Measurements from ENCODE around the gene CFAP65. TPM values are rescaled to one million over a fixed set of nuclear protein-coding genes. Genes with fewer than 3 reads are reported as not detected.

The CFAP65 gene
- total RNA-seq, 2 donors from 2014 or later = not detected

- H3K36me3 ChIP-seq (replicated peaks in 1 of 2; ENCODE audit: insufficient read depth in 1 of 2, low read depth in 2 of 2) = no peaks in the 10 kb centered on the region
- DNase-seq (peak; percentile 86 to 92 (median 88)), ATAC-seq (peak; percentile 90)
- H3K4me1 ChIP-seq = peaks cover 45% of the 10 kb centered on the region
- WGBS, 2 donors = 3 to 5% methylated on average over 18 to 40 of the region's 42 CpGs
- no peak overlapping the region for H3K4me3 ChIP-seq
- intact Hi-C loops (cut with DNase I) = loop anchor here (5.0 kb wide), 3 partner anchors 59 to 244 kb away; no protein-coding TSS in a partner anchor
- no peak overlapping the region for H3K27ac ChIP-seq
- TF ChIP-seq POLR2A (IDR thresholded peaks at IDR 0.05) = no peak
- TF ChIP-seq, protein P1, sequence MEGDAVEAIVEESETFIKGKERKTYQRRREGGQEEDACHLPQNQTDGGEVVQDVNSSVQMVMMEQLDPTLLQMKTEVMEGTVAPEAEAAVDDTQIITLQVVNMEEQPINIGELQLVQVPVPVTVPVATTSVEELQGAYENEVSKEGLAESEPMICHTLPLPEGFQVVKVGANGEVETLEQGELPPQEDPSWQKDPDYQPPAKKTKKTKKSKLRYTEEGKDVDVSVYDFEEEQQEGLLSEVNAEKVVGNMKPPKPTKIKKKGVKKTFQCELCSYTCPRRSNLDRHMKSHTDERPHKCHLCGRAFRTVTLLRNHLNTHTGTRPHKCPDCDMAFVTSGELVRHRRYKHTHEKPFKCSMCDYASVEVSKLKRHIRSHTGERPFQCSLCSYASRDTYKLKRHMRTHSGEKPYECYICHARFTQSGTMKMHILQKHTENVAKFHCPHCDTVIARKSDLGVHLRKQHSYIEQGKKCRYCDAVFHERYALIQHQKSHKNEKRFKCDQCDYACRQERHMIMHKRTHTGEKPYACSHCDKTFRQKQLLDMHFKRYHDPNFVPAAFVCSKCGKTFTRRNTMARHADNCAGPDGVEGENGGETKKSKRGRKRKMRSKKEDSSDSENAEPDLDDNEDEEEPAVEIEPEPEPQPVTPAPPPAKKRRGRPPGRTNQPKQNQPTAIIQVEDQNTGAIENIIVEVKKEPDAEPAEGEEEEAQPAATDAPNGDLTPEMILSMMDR (IDR thresholded peaks at IDR 0.05) = no peak
- no peaks in the 10 kb centered on the region for H3K9me3 ChIP-seq
- H3K27me3 ChIP-seq = peaks cover 5 to 28% of the 10 kb centered on the region in 2 donors
These were observed 17.4 kb upstream of the CFAP65 start for GRCh38 chr2:219058541-219059374.

GRCh38 chr2:219057709-219058540 lies 16.6 kb upstream of the CFAP65 start:
- DNase-seq = peak; percentile 81 to 85 (median 84)
- Histone ChIP-seq H3K27me3 (peaks cover 5 to 23% of the 10 kb centered on the region in 2 donors), H3K4me3 (no peak overlapping the region), H3K4me1 (peaks cover 45% of the 10 kb centered on the region), H3K27ac (no peak overlapping the region), H3K9me3 (no peaks in the 10 kb centered on the region), H3K36me3 (replicated peaks in 1 of 2; ENCODE audit: insufficient read depth in 1 of 2, low read depth in 2 of 2) (no peaks in the 10 kb centered on the region)
- ATAC-seq = peak; percentile 85
- TF ChIP-seq POLR2A (IDR thresholded peaks at IDR 0.05) = no peak
- TF ChIP-seq, protein P1 (IDR thresholded peaks at IDR 0.05) = peak; percentile 92 to 98 (median 96)
- 7% methylated on average over 51 of the region's 52 CpGs; no CpG with 5 or more reads in 1 of the 2 donors for WGBS, 2 donors
- intact Hi-C loops (cut with DNase I) = loop anchor here (5.0 kb wide), 3 partner anchors 59 to 244 kb away; no protein-coding TSS in a partner anchor

DNA sequence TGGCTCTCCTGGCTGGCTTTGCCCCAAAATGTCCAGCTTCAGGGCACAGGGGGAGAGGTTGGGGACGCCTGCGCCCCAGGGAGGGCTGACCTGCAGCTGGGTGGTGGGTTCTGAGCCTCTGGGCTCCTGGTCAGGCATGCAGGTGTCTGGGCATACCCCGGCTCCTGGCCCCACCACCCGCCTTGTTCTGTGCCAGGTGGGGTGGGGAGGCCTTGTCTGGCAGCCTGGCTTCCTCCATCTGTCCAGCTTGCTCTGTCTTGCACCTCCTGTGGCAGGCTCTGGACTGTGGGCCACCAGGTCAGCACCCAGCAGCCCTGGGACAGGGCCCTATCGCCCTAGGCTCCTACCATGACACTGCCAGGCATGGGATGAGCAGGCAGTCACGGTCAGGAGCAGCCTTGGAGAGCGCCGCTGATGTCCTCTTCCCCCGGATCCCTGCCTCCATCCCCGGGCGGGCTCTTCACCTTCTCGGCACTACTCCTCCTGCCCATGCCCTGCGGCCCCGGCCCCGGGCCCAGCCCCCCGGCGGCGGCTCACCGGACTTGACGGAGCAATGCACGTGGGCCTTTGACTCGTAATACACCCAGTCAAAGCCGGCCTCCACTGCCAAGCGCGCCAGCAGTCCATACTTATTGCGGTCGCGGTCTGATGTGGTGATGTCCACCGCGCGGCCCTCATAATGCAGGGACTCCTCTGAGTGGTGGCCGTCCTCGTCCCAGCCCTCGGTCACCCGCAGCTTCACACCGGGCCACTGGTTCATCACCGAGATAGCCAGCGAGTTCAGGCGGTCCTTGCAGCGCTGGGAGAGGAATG lies 15.8 kb upstream of the CFAP65 start:
- TF ChIP-seq POLR2A (IDR thresholded peaks at IDR 0.05) = no peak
- TF ChIP-seq, protein P1 (IDR thresholded peaks at IDR 0.05) = no peak
- H3K4me3 ChIP-seq = no peak overlapping the region
- ATAC-seq = no peak
- H3K9me3 ChIP-seq = no peaks in the 10 kb centered on the region
- H3K36me3 ChIP-seq (replicated peaks in 1 of 2; ENCODE audit: insufficient read depth in 1 of 2, low read depth in 2 of 2) = no peaks in the 10 kb centered on the region
- WGBS, 2 donors = 21 to 24% methylated on average over 8 to 39 of the region's 40 CpGs
- peaks cover 5 to 23% of the 10 kb centered on the region in 2 donors for H3K27me3 ChIP-seq
- peak in 1 of 4 donors; percentile 17 for DNase-seq
- intact Hi-C loops (cut with DNase I) = loop anchor here (5.0 kb wide), 3 partner anchors 60 to 245 kb away; no protein-coding TSS in a partner anchor
- H3K4me1 ChIP-seq = peaks cover 45% of the 10 kb centered on the region
- H3K27ac ChIP-seq = no peak overlapping the region

GRCh38 chr2:219056176-219056895 lies 15.0 kb upstream of the CFAP65 start:
- intact Hi-C loops (cut with DNase I) = loop anchor here (5.0 kb wide), 3 partner anchors 61 to 246 kb away; no protein-coding TSS in a partner anchor
- ATAC-seq = no peak
- TF ChIP-seq POLR2A (IDR thresholded peaks at IDR 0.05) = no peak
- TF ChIP-seq, protein P1 (IDR thresholded peaks at IDR 0.05) = no peak
- Histone ChIP-seq H3K36me3 (replicated peaks in 1 of 2; ENCODE audit: insufficient read depth in 1 of 2, low read depth in 2 of 2) (no peaks in the 10 kb centered on the region), H3K9me3 (no peaks in the 10 kb centered on the region), H3K27me3 (peaks cover 5 to 20% of the 10 kb centered on the region in 2 donors), H3K27ac (no peak overlapping the region), H3K4me3 (no peak overlapping the region), H3K4me1 (peaks cover 45% of the 10 kb centered on the region)
- 47 to 60% methylated on average over 5 to 9 of the region's 9 CpGs for WGBS, 2 donors
- DNase-seq = peak; percentile 25 to 74 (median 55)
